HG02981 (cell line): ENCODE measurements around the gene NEU4.
"Not testable (repeated sequence)": the region's sequence is repeated elsewhere in the genome, so short reads cannot be mapped to it uniquely, and the experiment has no call there.

Source experiments
- ATAC-seq: cut with Tn5 transposase; IDR thresholded peaks from one replicate; pipeline ENCODE4 v1.9.1; 2021; ENCODE audit warnings: mild to moderate bottlenecking, moderate library complexity; ENCODE audit not compliant: unreplicated experiment

The NEU4 gene

DNA sequence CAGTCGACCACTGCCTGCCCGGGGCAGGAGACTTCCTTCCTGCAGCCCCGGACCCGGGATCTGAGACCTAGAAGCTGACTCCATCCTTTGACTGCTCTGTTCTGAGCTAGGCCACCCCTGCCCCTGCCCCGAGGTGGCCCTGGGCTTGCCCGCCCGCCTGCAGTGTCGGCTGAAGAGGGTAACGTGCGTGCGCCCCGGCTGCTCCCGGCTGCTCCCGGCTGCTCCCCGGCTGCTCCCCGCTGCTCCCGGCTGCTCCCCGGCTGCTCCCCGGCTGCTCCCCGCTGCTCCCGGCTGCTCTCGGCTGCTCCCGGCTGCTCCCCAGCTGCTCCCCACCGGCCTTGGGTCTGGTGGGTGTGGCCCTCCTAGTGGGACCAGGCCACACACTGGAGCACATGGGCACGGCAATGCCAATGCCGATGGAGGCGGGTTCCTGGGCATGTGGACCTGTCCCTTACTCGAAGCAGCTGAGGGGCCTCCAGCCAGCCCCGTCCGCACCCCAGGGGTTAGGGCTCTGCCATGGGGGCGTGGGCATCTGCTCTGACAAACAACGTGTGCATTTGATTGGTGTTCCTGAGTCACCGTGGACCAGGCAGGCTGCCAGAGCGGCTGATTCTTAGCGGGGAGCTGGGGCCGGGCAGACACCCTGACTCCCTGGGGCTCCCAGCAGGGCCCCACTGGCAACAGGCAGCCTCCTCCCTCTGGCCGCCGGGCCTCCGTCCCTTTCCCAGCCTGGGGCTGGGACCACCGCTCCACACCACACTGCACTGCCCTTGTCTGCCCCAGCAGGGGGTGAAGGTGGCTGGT is 34.4 kb upstream of the NEU4 start:
- ATAC-seq, result no peak

GRCh38 chr2:241775223-241776177 is 33.5 kb upstream of the NEU4 start:
- ATAC-seq, result no peak

GRCh38 chr2:241776336-241777169 is 32.4 kb upstream of the NEU4 start, which contains the start of gene GAL3ST2:
GAL3ST2 (plus strand) TSS chr2:241776822; CDS start chr2:241776956, 134 bp downstream.
- ATAC-seq, result no peak

DNA sequence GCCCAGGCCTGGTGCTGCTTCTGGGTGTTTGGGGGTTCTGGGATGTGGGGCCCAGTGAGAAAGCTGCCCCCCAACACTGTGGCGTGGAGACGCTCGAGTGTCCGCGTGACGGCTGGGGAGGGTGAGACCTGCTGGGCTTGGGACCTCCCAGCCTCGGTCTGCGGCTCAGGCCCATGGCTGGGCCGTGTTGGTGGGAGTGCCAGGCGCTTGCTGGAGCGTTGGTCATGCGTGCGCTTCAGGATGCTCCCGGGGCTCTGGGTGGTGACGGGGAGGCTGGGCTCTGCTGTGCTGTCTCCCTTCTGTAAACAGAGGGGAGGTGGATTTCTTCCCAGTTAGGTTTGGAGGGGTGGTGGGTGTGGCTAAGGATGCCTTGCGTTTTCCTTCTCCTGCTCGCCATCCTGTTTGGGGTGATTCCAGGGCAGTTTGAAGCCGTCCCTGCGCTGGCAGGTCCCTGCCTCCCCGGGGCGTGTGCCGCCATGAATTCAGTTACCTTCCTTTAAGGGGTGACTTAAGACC is 31.8 kb upstream of the NEU4 start:
- no peak for ATAC-seq

DNA sequence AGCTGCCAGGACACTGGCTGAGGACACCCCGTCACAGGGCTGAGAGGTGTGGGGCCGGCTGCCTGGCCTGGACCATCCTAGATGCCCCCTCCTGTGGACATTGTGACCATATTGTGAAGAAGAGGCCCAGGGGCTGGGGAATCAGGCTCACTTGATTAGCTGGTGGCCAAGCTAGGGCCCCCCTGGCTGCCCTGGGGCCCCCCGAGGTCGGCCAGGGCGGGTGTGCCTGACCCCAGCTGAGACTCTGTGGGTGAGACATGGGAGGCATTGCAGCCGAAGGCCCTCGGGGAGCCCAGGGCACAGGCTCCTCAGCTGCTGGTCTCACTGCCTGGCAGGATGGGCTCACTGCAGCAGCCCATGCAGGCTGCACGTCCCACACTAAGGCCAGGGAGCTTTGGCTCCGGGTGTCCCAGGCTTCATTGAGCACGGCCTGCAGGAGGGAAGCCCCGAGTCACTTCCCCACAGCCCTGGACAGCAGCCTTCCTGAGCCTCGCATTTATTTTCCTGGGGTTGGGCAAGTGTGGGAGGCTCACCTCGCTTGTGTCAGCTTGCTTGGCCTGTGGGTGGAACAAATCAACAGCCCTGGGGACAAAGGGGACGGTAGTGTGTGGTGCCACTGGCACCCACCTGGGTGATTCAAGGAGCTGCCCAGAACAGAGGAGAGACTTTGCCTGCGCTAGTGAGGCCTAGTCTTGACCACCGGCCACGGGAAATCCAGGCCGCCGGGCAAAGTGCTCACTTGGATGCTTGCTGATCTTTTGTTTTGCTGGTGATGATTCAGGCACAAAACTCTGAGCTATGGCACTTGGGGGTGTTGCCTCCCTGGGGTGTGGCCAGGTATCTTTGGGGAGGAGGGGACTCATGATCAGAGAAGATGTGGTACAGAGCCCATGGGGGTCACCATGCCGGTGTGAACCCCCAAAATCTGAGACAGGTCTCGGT is 31.0 kb upstream of the NEU4 start:
- ATAC-seq, result no peak

- no peak for ATAC-seq
Observed at GRCh38 chr2:241780939-241781569, 27.9 kb upstream of the NEU4 start.

- ATAC-seq, result not testable (repeated sequence)
Observed at GRCh38 chr2:241782053-241782452, 26.9 kb upstream of the NEU4 start.

DNA sequence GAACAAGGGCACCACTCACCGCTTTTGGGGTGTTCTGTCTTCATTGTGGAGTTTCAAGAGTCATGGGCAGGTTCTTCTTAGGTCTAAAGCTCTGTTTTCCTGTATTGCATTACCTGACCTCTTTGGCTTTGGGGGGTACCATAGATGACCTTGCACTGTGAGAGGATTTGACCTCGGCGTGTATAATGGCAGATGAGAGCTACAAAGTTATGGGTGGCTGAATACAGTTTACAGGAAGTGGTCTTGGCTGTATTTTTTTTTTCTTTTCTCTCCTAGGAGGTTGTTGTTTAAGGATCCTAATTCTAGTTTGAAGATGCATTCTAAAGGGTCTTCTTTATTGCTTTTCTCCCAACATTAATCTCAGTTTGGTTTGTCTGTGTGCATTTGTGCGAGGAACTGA is 20.9 kb upstream of the NEU4 start:
- no peak for ATAC-seq

- ATAC-seq, result peak; percentile 53
Observed at GRCh38 chr2:241788572-241788971, 20.4 kb upstream of the NEU4 start.

GRCh38 chr2:241791385-241791784 is 17.6 kb upstream of the NEU4 start:
- not testable (repeated sequence) for ATAC-seq

DNA sequence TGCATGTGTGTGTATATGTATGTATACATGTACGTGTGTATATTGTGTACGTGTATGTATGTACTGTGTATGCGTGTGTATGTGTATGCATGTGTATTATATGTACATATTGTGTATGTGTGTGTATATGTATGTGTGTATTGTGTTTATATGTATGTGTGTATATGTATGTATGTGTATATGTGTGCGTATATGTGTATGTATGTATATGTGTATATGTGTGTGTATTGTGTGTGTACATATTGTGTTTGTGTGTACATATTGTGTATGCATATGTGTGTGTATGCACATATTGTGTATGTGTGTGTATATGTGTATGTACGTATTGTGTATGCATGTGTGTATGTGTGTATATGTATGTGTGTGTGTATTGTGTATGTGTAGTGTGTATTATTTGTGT is 15.6 kb upstream of the NEU4 start:
- ATAC-seq, result no peak

DNA sequence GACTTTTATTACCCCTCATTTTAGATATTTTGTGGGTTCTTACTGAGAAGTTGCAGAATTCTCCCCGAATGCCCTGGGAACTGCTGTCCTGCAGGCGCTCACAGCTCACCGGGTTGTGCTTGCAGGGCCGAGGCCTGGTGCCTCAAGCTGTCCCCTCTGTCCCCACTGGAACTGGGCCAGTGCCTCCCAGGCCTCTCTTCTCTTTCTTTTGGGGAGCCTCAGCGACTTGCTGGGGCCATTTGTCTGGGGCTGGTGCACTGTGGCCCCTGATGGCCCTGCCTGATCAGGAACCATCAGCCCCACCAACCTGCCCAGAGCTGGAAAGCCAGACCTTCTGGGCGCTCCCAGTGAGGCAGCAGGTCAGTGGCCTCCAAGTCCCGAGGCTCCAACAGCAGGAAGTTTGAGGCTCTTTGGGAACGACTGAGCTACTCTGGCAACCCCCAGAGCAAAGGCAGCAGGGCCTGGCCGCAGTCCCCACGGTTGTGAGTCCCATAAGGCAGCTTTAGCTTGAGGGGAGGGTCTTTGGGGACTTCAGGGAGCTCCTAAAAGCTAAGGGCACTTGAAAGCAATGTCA is 14.7 kb upstream of the NEU4 start:
- no peak for ATAC-seq

GRCh38 chr2:241795021-241795999 is 13.7 kb upstream of the NEU4 start:
- ATAC-seq, result no peak

- no peak for ATAC-seq
Observed at GRCh38 chr2:241796209-241796608, 12.8 kb upstream of the NEU4 start.

GRCh38 chr2:241796610-241797138 is 12.3 kb upstream of the NEU4 start:
- no peak for ATAC-seq

GRCh38 chr2:241797441-241798080 is 11.4 kb upstream of the NEU4 start:
- ATAC-seq, result no peak
